Astrocyte of the spinal cord (primary cell): ENCODE measurements around the gene PHYKPL.
A peak's percentile ranks its signal among the peaks of the same experiment; 100 is the strongest.

ENCODE experiments used
- DNase-seq: peaks from one replicate; pipeline ENCODE4 v3.0.0; 2011; ENCODE audit warnings: low read depth, low spot score
- H3K4me3 ChIP-seq: 2 replicates; pipeline ENCODE4 v1.5.1; 2011; ENCODE audit warnings: low read depth, mild to moderate bottlenecking, low read length, moderate library complexity
- in situ Hi-C: cut with HindIII; loops from 2 replicates; pipeline ENCODE4 v1.10.0; 2017; ENCODE audit warnings: low sequenced_read_pairs
- TF ChIP-seq, protein P1 (sequence below): IDR thresholded peaks from 2 replicates; pipeline ENCODE4 v1.5.1; 2012; ENCODE audit warnings: low read depth, mild to moderate bottlenecking, low read length, inconsistent platforms

Gene PHYKPL

DNA sequence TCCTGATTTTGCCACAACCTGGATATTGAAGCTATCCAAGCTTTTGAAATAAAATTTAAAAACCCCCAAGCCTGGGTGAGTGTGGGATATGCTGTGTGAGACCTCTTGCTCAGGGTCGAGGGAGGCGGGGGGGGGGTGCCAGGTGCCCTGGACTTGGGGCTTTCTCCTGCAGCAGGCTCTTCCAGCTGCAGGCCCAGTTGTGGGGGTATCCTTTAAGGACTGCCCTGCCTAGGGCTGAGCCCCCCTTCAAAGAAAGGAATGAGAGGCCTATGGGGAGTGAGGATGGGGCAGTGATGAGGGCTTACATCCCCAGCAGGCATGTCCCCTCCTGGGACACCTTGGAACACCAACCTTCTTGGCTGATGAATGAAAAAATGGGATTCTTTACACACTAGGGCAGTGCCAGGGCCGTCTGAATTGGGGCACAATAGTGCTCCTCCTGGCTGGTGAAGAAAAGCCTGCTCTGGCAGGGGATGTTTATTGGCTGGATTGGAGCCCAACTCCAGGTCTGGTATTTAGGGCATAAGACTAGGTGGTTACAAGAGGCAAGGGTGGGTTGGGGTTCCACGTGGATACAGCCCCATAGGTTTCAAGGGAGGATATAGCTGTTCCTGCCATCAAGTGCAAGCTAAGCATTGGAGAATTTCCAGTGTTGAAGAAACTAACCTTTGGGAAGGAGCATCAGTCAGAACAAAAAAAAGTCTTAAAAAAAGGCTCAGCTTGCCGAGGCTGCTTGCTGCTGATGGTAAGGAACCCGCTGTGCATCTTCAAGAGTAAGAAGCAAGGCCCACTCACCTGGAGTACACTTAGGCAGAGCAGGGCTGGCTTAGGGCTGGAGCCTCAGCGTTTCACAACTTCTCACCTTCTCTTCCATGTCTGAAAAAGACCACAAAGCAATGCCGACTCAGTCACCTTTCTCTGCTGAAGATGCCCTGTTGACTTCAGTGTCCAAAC is 21.2 kb downstream of the PHYKPL start:
- no peak for DNase-seq
- in situ Hi-C loops = no loop called here
- TF ChIP-seq, protein P1, sequence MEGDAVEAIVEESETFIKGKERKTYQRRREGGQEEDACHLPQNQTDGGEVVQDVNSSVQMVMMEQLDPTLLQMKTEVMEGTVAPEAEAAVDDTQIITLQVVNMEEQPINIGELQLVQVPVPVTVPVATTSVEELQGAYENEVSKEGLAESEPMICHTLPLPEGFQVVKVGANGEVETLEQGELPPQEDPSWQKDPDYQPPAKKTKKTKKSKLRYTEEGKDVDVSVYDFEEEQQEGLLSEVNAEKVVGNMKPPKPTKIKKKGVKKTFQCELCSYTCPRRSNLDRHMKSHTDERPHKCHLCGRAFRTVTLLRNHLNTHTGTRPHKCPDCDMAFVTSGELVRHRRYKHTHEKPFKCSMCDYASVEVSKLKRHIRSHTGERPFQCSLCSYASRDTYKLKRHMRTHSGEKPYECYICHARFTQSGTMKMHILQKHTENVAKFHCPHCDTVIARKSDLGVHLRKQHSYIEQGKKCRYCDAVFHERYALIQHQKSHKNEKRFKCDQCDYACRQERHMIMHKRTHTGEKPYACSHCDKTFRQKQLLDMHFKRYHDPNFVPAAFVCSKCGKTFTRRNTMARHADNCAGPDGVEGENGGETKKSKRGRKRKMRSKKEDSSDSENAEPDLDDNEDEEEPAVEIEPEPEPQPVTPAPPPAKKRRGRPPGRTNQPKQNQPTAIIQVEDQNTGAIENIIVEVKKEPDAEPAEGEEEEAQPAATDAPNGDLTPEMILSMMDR = no peak
- H3K4me3 ChIP-seq = no peak overlapping the region

GRCh38 chr5:178210686-178211085 is 21.9 kb downstream of the PHYKPL start:
- in situ Hi-C loops = no loop called here

DNA sequence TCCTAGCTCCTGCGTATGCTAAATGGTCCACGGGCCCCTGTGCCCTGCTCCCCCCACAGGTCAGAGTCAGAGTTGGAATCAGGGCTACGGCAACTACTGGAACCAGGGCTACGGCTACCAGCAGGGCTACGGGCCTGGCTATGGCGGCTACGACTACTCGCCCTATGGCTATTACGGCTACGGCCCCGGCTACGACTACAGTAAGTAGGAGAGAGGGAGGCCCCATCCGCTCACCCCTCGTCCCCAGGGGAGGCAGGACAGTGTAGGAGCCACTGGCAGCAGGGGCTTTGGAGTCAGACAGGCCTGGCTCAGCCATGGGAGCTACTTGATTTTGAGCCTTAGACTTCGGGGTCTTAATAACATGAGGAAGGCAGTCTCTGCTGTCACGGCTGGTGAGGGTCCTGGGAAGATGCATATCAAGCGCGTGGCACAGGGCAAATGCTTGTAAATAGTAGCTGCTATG is 22.5 kb downstream of the PHYKPL start:
- in situ Hi-C loops = no loop called here
- no peak for DNase-seq
- no peak overlapping the region for H3K4me3 ChIP-seq
- TF ChIP-seq, protein P1 = no peak

More at GRCh38 chr5:178210686-178211085, 21.9 kb downstream of the PHYKPL start:
- H3K4me3 ChIP-seq = no peak overlapping the region
- DNase-seq = no peak
- TF ChIP-seq, protein P1 = no peak

- TF ChIP-seq, protein P1 = no peak
- DNase-seq = no peak
- in situ Hi-C loops = no loop called here
- no peak overlapping the region for H3K4me3 ChIP-seq
These were observed 23.1 kb downstream of the PHYKPL start for GRCh38 chr5:178209334-178210072.

DNA sequence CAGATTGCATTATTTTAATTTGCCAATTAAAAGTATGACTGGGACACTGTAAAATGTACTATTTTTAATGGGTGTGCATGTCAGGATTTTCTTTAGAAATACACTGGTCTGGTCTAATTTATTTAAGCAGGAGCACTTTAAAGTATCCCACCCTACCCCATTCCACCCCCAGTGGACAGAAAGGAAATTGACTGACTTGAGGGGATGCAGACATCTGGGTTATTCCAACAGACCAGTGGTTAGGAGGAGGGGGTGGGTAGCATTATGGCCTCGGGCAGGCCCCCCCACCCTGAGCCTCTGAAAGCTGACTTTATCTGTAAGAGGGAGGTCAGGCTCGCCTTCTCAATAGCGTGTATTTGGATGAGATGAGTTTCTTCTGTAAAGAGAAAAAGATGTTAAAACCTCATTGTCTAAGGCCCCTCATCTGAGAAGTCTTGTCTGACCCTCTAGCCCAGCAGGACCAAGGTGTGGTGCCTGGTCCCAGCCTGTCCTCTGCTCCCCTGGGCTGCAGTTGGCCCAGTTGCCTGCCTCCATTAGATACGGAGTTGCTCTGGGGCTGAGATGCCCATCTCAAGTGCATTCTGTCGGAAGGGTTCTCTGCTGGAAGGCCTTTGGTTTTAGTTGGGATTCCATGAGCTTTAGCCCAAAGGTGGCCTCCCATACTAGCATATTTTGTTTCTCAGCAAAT is 23.9 kb downstream of the PHYKPL start:
- DNase-seq = no peak
- in situ Hi-C loops = no loop called here
- TF ChIP-seq, protein P1 = peak; percentile 18
- H3K4me3 ChIP-seq = no peak overlapping the region

GRCh38 chr5:178207917-178208280 is 24.7 kb downstream of the PHYKPL start:
- in situ Hi-C loops = no loop called here
- no peak for DNase-seq
- TF ChIP-seq, protein P1 = no peak
- no peak overlapping the region for H3K4me3 ChIP-seq
